Keratinocyte (primary cell): Measurements from ENCODE around the gene ROR1.

Source experiments
- EZH2 ChIP-seq: IDR thresholded peaks from one replicate; pipeline ENCODE4 v1.6.1; 2012; ENCODE audit warnings: inconsistent platforms, mild to moderate bottlenecking, low read length, moderate library complexity
- TF ChIP-seq, protein P1 (sequence below), 3 experiments: IDR thresholded peaks in 1 of 3; conservative IDR thresholded peaks in 1 of 3; optimal IDR thresholded peaks in 1 of 3; 2 replicates in 2 of 3; 3 replicates in 1 of 3; pipeline versions ENCODE3 to v1.5.1; 2011; ENCODE audit warnings: low read length in 3 of 3, mild to moderate bottlenecking in 3 of 3, moderate library complexity in 2 of 3, control low read depth in 1 of 3, inconsistent platforms in 1 of 3; ENCODE audit not compliant: insufficient read depth in 2 of 3; ENCODE audit errors: extremely low read depth in 1 of 3

DNA sequence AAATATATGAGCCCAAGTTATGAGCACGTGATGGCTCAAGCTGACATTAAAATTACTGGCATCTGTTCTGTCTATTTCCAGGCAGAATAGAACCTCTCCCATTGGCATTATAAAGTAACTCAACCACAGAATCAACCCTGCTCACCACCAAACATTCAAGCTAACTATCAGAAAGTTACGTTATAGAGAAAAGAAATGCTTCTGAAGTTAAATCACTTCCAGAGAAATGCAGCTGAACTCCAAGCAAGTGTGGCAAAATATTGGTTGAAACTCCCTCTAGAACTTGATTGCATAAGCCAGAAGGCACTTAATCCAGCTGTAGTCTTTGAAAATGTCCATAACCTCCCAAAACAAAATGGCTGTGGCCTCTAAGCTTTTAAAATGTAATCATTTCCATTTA, 393.4 kb downstream of the ROR1 start:
- TF ChIP-seq, protein P1, sequence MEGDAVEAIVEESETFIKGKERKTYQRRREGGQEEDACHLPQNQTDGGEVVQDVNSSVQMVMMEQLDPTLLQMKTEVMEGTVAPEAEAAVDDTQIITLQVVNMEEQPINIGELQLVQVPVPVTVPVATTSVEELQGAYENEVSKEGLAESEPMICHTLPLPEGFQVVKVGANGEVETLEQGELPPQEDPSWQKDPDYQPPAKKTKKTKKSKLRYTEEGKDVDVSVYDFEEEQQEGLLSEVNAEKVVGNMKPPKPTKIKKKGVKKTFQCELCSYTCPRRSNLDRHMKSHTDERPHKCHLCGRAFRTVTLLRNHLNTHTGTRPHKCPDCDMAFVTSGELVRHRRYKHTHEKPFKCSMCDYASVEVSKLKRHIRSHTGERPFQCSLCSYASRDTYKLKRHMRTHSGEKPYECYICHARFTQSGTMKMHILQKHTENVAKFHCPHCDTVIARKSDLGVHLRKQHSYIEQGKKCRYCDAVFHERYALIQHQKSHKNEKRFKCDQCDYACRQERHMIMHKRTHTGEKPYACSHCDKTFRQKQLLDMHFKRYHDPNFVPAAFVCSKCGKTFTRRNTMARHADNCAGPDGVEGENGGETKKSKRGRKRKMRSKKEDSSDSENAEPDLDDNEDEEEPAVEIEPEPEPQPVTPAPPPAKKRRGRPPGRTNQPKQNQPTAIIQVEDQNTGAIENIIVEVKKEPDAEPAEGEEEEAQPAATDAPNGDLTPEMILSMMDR (optimal IDR thresholded peaks at IDR 0.05 in 1 of 3, IDR thresholded peaks at IDR 0.05 in 1 of 3, conservative IDR thresholded peaks at IDR 0.05 in 1 of 3; ENCODE audit: extremely low read depth in 1 of 3, insufficient read depth in 2 of 3, low read length in 3 of 3) = no peak
- TF ChIP-seq EZH2 = no peak
